GM12873 (cell line): ENCODE results near the gene IQCK.

ENCODE experiments used
- TF ChIP-seq, protein P1 (sequence below): IDR thresholded peaks from 2 replicates; pipeline ENCODE4 v1.5.1; 2012; ENCODE audit warnings: low read depth, mild to moderate bottlenecking, moderate library complexity, low read length, control low read depth; ENCODE audit not compliant: insufficient read depth; ENCODE audit errors: missing control alignments

IQCK gene

DNA sequence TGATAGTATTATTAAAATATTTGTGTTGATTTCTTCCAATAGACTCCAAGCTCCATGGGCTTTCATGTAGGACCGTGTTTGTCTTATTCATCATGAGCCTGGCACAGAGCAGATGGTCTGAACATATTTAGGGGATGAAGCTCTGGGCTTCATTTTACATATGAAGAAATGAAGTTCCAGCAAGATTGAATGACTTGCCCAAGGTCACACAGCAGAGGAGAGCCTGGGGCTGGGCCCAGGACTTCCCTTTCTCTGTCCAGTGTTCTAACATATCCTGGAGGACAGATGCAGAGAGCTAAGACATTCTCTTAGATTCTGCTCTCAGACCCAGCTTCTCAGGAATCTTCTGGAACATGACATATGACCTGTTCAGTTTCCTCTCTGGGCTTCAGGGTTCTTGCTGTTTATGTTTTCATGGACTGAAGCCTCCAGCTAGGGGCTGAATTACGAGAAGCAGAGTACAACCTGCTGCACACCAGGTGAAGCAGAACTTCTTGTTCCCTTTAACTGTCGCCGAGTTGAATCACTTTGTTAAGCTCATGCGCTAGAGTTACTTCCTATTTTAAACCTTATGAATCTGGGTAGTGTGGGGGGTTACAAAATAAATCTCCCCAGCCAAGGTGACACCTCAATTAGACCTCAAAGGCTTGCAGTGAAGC lies 113.0 kb downstream of the IQCK start:
- TF ChIP-seq, protein P1, sequence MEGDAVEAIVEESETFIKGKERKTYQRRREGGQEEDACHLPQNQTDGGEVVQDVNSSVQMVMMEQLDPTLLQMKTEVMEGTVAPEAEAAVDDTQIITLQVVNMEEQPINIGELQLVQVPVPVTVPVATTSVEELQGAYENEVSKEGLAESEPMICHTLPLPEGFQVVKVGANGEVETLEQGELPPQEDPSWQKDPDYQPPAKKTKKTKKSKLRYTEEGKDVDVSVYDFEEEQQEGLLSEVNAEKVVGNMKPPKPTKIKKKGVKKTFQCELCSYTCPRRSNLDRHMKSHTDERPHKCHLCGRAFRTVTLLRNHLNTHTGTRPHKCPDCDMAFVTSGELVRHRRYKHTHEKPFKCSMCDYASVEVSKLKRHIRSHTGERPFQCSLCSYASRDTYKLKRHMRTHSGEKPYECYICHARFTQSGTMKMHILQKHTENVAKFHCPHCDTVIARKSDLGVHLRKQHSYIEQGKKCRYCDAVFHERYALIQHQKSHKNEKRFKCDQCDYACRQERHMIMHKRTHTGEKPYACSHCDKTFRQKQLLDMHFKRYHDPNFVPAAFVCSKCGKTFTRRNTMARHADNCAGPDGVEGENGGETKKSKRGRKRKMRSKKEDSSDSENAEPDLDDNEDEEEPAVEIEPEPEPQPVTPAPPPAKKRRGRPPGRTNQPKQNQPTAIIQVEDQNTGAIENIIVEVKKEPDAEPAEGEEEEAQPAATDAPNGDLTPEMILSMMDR, result no peak

DNA sequence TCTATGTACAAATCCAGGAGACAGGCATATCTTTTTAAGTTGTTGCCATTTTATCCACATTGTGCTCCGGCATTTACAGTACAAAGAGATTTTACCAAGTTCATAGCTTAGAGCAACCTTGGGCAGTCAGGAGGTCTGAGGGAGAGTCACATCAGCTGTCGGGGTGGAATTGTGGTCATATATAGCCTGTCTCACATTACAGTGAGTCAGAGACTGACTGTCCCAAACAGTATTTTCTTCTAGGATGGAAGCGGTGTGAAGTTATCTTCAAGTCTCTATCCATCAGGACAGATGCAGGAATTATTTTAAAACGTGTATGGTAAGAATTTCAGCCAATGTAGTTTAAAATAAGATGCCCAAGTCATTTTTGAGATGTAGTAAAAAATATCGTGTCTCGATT lies 113.6 kb downstream of the IQCK start:
- TF ChIP-seq, protein P1, result no peak

GRCh38 chr16:19833176-19833575 lies 115.1 kb downstream of the IQCK start:
- TF ChIP-seq, protein P1, result no peak

GRCh38 chr16:19833581-19833980 lies 115.5 kb downstream of the IQCK start:
- TF ChIP-seq, protein P1, result no peak

GRCh38 chr16:19835196-19835595 lies 117.1 kb downstream of the IQCK start:
- TF ChIP-seq, protein P1, result no peak

DNA sequence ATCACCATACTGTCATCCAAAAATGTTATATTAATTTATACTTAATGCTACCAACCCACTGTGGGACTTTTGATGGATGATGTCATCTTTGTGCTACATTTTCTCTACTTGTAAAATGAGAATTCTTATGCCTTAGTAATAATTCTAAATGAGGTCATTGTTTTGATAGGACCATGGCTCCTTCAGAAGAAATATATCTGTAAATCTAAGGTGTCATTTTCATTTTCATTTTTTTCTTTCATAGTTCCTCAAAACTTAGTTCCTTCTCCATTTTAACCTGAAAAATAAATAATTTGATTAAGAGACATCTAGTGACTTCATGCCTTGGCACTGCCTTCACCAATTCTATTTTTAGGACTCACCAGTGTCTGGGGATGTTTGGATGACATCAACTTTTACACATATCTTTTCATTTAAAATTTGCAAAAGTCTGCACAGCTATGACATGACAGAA lies 117.9 kb downstream of the IQCK start:
- TF ChIP-seq, protein P1, result no peak

DNA sequence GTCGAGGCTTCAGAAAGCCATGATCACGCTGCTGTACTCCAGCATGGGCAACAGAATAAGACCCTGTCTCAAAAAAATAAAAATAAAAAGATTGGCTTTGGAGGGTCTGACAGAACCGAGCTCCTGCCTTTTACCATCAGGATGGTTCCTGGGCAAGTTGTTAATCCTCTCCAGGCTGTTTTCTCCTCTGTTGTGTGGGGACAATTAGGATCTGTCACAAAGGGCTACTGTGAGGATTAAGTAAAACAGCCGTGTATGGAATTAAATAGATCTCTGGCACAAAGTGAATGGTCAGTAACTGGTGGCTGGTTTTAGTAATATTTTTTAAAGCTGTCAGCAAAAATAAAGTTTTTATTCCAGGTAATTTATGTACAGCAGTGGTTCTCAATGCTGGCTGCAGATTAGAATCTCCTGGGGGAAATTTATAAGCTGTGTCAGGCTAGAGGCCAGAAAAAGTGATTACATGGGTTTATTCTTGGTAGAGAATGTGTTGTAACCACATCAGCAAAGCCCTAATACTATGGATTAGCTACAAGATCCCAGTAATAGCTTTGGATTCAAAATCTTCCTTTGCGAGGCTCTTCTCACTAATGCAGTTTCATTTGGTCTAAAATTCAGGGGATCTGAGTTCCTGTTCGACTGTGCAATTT lies 119.4 kb downstream of the IQCK start:
- TF ChIP-seq, protein P1, result no peak
